HEK293T (cell line): ENCODE results near the gene TMEM209.
"Not testable (repeated sequence)": the region's sequence is repeated elsewhere in the genome, so short reads cannot be mapped to it uniquely, and the experiment has no call there.

Experiments
- BHLHE40 ChIP-seq: fragments of 450-650 bp; IDR thresholded peaks from 2 replicates; pipeline ENCODE4 v1.6.1; 2016; ENCODE audit warnings: mild to moderate bottlenecking, moderate library complexity, borderline replicate concordance
- FOXA1 ChIP-seq: fragments of 450-650 bp; IDR thresholded peaks from 2 replicates; pipeline ENCODE4 v1.6.1; 2016; ENCODE audit warnings: mild to moderate bottlenecking
- FOXK2 ChIP-seq: fragments of 450-650 bp; IDR thresholded peaks from 2 replicates; pipeline ENCODE4 v1.6.1; 2016; ENCODE audit warnings: mild to moderate bottlenecking
- FOXM1 ChIP-seq: fragments of 450-650 bp; IDR thresholded peaks from 2 replicates; pipeline ENCODE4 v1.6.1; 2017; ENCODE audit warnings: mild to moderate bottlenecking, borderline replicate concordance
- HDGF ChIP-seq: fragments of 450-650 bp; IDR thresholded peaks from 2 replicates; pipeline ENCODE4 v1.6.1; 2017; ENCODE audit warnings: antibody characterized with exemption, borderline replicate concordance
- LEF1 ChIP-seq: fragments of 450-650 bp; IDR thresholded peaks from 2 replicates; pipeline ENCODE4 v1.6.1; 2017; ENCODE audit warnings: mild to moderate bottlenecking, borderline replicate concordance
- NFRKB ChIP-seq: fragments of 450-650 bp; IDR thresholded peaks from 2 replicates; pipeline ENCODE4 v1.6.1; 2016; ENCODE audit warnings: mild to moderate bottlenecking, moderate library complexity
- SP1 ChIP-seq: fragments of 450-650 bp; IDR thresholded peaks from 2 replicates; pipeline ENCODE4 v1.6.1; 2017
- SUZ12 ChIP-seq: fragments of 450-650 bp; IDR thresholded peaks from 2 replicates; pipeline ENCODE4 v1.6.1; 2016; ENCODE audit warnings: mild to moderate bottlenecking
- ZNF384 ChIP-seq: fragments of 450-650 bp; IDR thresholded peaks from 2 replicates; pipeline ENCODE4 v1.6.1; 2016
- TF ChIP-seq, protein P1 (sequence below): fragments of 450-650 bp; IDR thresholded peaks from 2 replicates; pipeline ENCODE4 v1.6.1; 2016

DNA sequence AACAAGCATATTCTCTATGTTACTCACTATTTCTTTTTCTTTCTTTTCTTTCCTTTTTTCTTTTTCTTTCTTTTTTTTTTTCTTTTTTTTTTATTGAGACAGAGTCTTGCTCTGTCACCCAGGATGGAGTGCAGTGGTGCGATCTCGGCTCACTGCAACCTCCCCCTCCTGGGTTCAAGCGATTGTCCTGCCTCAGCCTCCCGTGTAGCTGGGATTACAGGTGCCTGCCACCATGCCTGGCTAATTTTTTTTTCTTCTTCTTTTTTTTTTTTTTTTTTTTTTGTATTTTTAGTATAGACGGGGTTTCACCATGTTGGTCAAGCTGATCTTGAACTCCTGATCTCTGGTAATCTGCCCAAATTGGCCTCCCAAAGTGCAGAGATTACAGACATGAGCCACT, 59.1 kb downstream of the TMEM209 start:
- TF ChIP-seq FOXK2, HDGF, FOXA1, SP1, SUZ12, FOXM1, NFRKB, BHLHE40, ZNF384, LEF1: not testable (repeated sequence)
- TF ChIP-seq, protein P1, sequence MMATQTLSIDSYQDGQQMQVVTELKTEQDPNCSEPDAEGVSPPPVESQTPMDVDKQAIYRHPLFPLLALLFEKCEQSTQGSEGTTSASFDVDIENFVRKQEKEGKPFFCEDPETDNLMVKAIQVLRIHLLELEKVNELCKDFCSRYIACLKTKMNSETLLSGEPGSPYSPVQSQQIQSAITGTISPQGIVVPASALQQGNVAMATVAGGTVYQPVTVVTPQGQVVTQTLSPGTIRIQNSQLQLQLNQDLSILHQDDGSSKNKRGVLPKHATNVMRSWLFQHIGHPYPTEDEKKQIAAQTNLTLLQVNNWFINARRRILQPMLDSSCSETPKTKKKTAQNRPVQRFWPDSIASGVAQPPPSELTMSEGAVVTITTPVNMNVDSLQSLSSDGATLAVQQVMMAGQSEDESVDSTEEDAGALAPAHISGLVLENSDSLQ = not testable (repeated sequence)
